Right lobe of liver (tissue), 6 donors: ENCODE results near the gene RHOT2. TPM values are rescaled to one million over a fixed set of nuclear protein-coding genes. Genes with fewer than 3 reads are reported as not detected.

Experiments used
- ATAC-seq, 4 donors: fragments of 200-7000 bp; cut with Tn5 transposase; one replicate each; pipeline ENCODE4 v1.9.1; 2020; ENCODE audit warnings: mild to moderate bottlenecking in 4 of 4, moderate library complexity in 4 of 4
- DNase-seq, 3 donors: peaks; one replicate each; pipeline ENCODE4 v3.0.0-alpha.2; 2020
- H3K27ac ChIP-seq, 3 donors: fragments of 200-600 bp; one replicate each; pipeline ENCODE4 v1.8.0; 2022
- H3K27me3 ChIP-seq, 2 donors: fragments of 200-600 bp; one replicate each; pipeline ENCODE4 v1.8.0; 2022
- H3K36me3 ChIP-seq, 4 donors: fragments of 200-600 bp; sonication (generic) in 1 of 4; one replicate each; pipeline versions ENCODE4 v1.5.1 to v1.8.0; 2017 to 2022; ENCODE audit warnings: control low read depth in 1 of 4
- H3K4me1 ChIP-seq, 4 donors: fragments of 200-600 bp; sonication (generic) in 1 of 4; one replicate each; pipeline versions ENCODE4 v1.5.1 to v1.8.0; 2017 to 2022; ENCODE audit warnings: control low read depth in 1 of 4
- H3K4me3 ChIP-seq, 3 donors: fragments of 200-600 bp; one replicate each; pipeline ENCODE4 v1.8.0; 2022
- H3K9me3 ChIP-seq, 4 donors: fragments of 200-600 bp; sonication (generic) in 1 of 4; one replicate each; pipeline versions ENCODE4 v1.5.1 to v1.8.0; 2017 to 2022; ENCODE audit warnings: control low read depth in 1 of 4
- POLR2A ChIP-seq: fragments of 450-650 bp; IDR thresholded peaks from one replicate; pipeline ENCODE4 v1.6.1; 2017; ENCODE audit warnings: antibody characterized with exemption, mild to moderate bottlenecking
- WGBS: methylation state at CpG from one replicate; pipeline ENCODE4 v1.1.6; 2018; ENCODE audit warnings: low coverage, low lambda C conversion rate; ENCODE audit not compliant: insufficient coverage; ENCODE audit errors: missing lambda C conversion rate; 5-methylcytosine and 5-hydroxymethylcytosine counted together
- intact Hi-C, 2 donors: fragments of 100-400 bp; cut with DNase I; formaldehyde crosslinking; loops; one replicate each; pipeline versions ENCODE4 v1.11.2 to v1.14.1; 2022
- total RNA-seq, 6 experiments: library from RNA; depleted of rRNA in 2 of 6; stranded (reverse); fragments of >200 nt in 2 of 6; fragmentation: NEBNext Ultra II Directional in 3 of 6; extraction: Animal tissue kit (Norgen Biotek cat#: 25700) in 3 of 6; gene quantifications; one replicate each; pipeline versions ENCODE4 v1.1.0 to v1.2.4, GENCODE V29; 2016 to 2023
- TF ChIP-seq, protein P1 (sequence below), 4 donors: fragments of 200-600 bp in 3 of 4; fragments of 450-650 bp in 1 of 4; IDR thresholded peaks; one replicate each; pipeline versions ENCODE4 v1.5.1 to v1.8.0; 2016 to 2022; ENCODE audit warnings: antibody characterized with exemption in 4 of 4, mild to moderate bottlenecking in 2 of 4
- donor health status: DM: no; HTN: yes; CAD: no.
- donor health status: DM: no; HTN: no; CAD: no.
- donor health status: DM: no; HTN: no; CAD: no.
- donor health status: DM: no; HTN: yes; CAD: no.
- donor health status: DM: no; HTN: yes; CAD: no.

RHOT2 gene
- total RNA-seq, 6 experiments from 2014 or later, result 28.5 to 44.8 (median 40.3) TPM

GRCh38 chr16:657487-657886 is 10.4 kb upstream of the RHOT2 start:
- H3K4me1 ChIP-seq, result peaks cover 0 to 11% (median 0%) of the 10 kb centered on the region in 4 donors
- no peak for ATAC-seq
- H3K27me3 ChIP-seq, result no peaks in the 10 kb centered on the region
- intact Hi-C loops, result no loop called here
- no peaks in the 10 kb centered on the region for H3K9me3 ChIP-seq
- H3K4me3 ChIP-seq, result no peak overlapping the region
- no peak for DNase-seq
- WGBS, result no CpG with 5 or more reads among the region's 22 CpGs
- no peak for TF ChIP-seq POLR2A
- TF ChIP-seq, protein P1, sequence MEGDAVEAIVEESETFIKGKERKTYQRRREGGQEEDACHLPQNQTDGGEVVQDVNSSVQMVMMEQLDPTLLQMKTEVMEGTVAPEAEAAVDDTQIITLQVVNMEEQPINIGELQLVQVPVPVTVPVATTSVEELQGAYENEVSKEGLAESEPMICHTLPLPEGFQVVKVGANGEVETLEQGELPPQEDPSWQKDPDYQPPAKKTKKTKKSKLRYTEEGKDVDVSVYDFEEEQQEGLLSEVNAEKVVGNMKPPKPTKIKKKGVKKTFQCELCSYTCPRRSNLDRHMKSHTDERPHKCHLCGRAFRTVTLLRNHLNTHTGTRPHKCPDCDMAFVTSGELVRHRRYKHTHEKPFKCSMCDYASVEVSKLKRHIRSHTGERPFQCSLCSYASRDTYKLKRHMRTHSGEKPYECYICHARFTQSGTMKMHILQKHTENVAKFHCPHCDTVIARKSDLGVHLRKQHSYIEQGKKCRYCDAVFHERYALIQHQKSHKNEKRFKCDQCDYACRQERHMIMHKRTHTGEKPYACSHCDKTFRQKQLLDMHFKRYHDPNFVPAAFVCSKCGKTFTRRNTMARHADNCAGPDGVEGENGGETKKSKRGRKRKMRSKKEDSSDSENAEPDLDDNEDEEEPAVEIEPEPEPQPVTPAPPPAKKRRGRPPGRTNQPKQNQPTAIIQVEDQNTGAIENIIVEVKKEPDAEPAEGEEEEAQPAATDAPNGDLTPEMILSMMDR (IDR thresholded peaks at IDR 0.05), result no peak
- no peaks in the 10 kb centered on the region for H3K36me3 ChIP-seq
- no peak overlapping the region for H3K27ac ChIP-seq

- no peaks in the 10 kb centered on the region for H3K9me3 ChIP-seq
- no peak overlapping the region for H3K27ac ChIP-seq
- H3K4me1 ChIP-seq, result peaks cover 0 to 11% (median 0%) of the 10 kb centered on the region in 4 donors
- H3K4me3 ChIP-seq, result no peak overlapping the region
- DNase-seq, result no peak
- no peak for ATAC-seq
- intact Hi-C loops, result no loop called here
- H3K27me3 ChIP-seq, result no peaks in the 10 kb centered on the region
- no peak for TF ChIP-seq POLR2A
- TF ChIP-seq, protein P1 (IDR thresholded peaks at IDR 0.05), result no peak
- no peaks in the 10 kb centered on the region for H3K36me3 ChIP-seq
- 60% methylated on average over 1 of the region's 35 CpGs for WGBS
Observed at GRCh38 chr16:658679-659571, 9.0 kb upstream of the RHOT2 start.

- WGBS, result no CpG with 5 or more reads among the region's 20 CpGs
- Histone ChIP-seq H3K36me3 (no peaks in the 10 kb centered on the region), H3K4me3 (no peak overlapping the region), H3K27ac (no peak overlapping the region), H3K27me3 (no peaks in the 10 kb centered on the region), H3K9me3 (no peaks in the 10 kb centered on the region), H3K4me1 (peaks cover 0 to 11% (median 0%) of the 10 kb centered on the region in 4 donors)
- intact Hi-C loops, result no loop called here
- DNase-seq, result no peak
- ATAC-seq, result no peak
- TF ChIP-seq POLR2A, result no peak
- TF ChIP-seq, protein P1 (IDR thresholded peaks at IDR 0.05), result no peak
Observed at GRCh38 chr16:659618-660017, 8.3 kb upstream of the RHOT2 start.

GRCh38 chr16:660132-660458 is 7.8 kb upstream of the RHOT2 start:
- no peak overlapping the region for H3K27ac ChIP-seq
- intact Hi-C loops, result no loop called here
- no peak for DNase-seq
- H3K27me3 ChIP-seq, result no peaks in the 10 kb centered on the region
- no peak for TF ChIP-seq POLR2A
- TF ChIP-seq, protein P1 (IDR thresholded peaks at IDR 0.05), result no peak
- ATAC-seq, result no peak
- H3K9me3 ChIP-seq, result no peaks in the 10 kb centered on the region
- 100% methylated on average over 1 of the region's 6 CpGs for WGBS
- H3K4me3 ChIP-seq, result no peak overlapping the region
- peaks cover 0 to 11% (median 0%) of the 10 kb centered on the region in 4 donors for H3K4me1 ChIP-seq
- H3K36me3 ChIP-seq, result no peaks in the 10 kb centered on the region
